NCI-H1417 (cell line): ENCODE data around the gene AP1S1.
A peak's percentile ranks its signal among the peaks of the same experiment; 100 is the strongest.
"Not testable (repeated sequence)": the region's sequence is repeated elsewhere in the genome, so short reads cannot be mapped to it uniquely, and the experiment has no call there.

Source experiments
- DNase-seq, 3 experiments: peaks; one replicate each; lab custom pipeline; 2025; lab: John Stamatoyannopoulos, UW

Gene AP1S1

GRCh38 chr7:101171442-101171837, 17.2 kb downstream of the AP1S1 start:
- DNase-seq: peak in 1 of 3 experiments; percentile 57

- peak; percentile 74 to 83 (median 78) for DNase-seq
These were observed 18.0 kb downstream of the AP1S1 start for GRCh38 chr7:101172005-101172853.

- peak; percentile 51 to 84 (median 80) for DNase-seq
These were observed 18.8 kb downstream of the AP1S1 start for GRCh38 chr7:101172854-101173751.

GRCh38 chr7:101173752-101174244, 19.5 kb downstream of the AP1S1 start:
- peak; percentile 34 to 74 (median 63) for DNase-seq

DNA sequence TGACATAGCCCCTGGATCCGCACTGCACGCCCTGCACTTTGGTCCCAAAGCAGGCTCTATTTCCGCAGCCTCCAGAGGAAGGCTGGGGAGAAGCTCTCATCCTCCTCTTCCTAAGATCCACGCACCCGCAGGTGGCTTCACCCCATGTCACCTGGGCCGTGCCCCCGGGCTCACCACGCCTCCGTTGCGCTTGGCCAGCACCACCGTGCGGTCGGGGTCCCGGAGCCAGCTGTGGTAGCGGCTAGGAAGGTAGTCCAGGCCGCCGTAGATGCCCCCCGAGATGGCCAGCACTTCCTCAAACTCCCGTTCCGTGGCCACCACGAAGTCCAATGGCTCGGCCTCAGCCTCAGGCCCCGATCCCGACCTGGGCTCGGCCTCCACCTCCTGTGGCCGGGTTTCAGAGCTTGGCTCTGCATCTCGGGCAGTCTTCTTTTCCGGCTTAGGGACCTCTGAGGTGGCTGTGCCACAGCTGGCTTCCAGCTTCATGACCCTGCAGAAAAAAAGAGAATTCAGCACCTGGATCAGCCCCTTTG, 20.1 kb downstream of the AP1S1 start:
- DNase-seq: no peak

- DNase-seq: no peak
These were observed 21.4 kb downstream of the AP1S1 start for GRCh38 chr7:101175664-101176063.

- DNase-seq: no peak
These were observed 23.4 kb downstream of the AP1S1 start for GRCh38 chr7:101177644-101178043.

GRCh38 chr7:101179117-101179516, 24.8 kb downstream of the AP1S1 start:
- DNase-seq: peak; percentile 66 to 87 (median 82)

GRCh38 chr7:101179713-101180112, 25.4 kb downstream of the AP1S1 start:
- peak; percentile 37 to 66 (median 59) for DNase-seq

DNA sequence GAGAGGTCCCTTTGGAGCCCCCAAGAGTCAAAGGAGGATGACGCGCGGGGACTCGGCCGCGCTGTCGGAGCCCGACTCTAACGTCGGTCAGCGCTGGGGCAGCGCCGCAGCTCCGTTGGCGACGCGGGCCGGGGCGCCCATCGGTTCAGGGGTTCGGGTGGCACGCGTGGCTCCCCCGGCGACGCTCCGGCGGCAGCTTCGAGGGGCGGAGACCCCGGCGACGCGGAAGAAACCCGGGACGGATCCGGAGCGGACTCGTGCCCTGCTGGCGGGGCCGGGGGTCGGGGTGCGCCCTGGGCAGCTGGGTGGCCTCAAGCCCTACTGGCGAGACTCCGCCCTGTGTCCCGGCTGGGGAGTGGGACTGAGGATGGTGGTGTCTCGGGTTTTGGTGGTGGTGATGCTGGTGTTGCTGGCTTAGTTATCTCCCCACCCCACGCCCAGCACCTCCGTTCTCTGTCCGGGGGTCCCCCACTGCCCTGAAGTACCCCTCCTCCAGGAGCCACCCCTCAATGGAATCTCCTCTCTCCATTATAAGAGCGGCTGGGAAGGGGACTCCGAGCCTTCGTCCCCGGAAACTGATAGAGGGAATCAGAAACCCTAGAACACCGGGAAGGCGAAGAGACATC, 26.0 kb downstream of the AP1S1 start, which contains the start of gene NAT16:
NAT16 (minus strand) TSS at position 164 of the 626 bp plus-strand sequence. CDS start 5,486 bp downstream, outside the sequence.
- peak; percentile 36 to 66 (median 48) for DNase-seq

DNA sequence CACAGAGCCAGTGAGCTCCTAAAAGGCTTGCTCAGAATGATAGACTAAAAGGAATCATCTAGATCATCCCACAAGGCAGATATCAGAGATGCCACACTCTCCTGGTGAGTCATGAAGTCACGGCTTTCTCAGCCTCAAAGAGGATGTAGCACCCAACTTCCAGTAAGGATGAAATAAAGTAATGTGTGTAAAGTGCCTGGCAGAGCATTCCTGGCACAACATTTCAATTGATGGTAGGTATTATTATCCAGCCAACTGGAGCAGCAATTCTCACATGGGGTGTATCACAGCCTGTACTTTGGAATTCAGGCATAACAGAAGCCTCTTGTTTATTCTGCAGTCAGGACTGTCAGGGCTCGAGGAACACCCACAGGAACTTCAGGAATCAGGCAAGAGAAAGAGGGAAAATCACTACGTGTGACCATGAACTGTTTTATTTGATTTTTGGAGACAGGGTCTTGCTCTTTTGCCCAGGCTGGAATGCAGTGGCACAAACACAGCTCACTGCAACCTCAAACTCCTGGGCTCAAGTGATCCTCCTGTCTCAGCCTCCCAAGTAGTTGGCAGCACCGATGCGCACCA, 31.1 kb downstream of the AP1S1 start:
- no peak for DNase-seq

- no peak for DNase-seq
These were observed 31.9 kb downstream of the AP1S1 start for GRCh38 chr7:101186194-101186593.

- DNase-seq: no peak
These were observed 32.7 kb downstream of the AP1S1 start for GRCh38 chr7:101186844-101187428.

GRCh38 chr7:101189109-101189508, 34.8 kb downstream of the AP1S1 start:
- no peak for DNase-seq

GRCh38 chr7:101195884-101196283, 41.6 kb downstream of the AP1S1 start:
- DNase-seq: no peak

GRCh38 chr7:101197991-101198390, 43.7 kb downstream of the AP1S1 start:
- DNase-seq: no peak

GRCh38 chr7:101198476-101198875, 44.2 kb downstream of the AP1S1 start:
- no peak for DNase-seq

DNA sequence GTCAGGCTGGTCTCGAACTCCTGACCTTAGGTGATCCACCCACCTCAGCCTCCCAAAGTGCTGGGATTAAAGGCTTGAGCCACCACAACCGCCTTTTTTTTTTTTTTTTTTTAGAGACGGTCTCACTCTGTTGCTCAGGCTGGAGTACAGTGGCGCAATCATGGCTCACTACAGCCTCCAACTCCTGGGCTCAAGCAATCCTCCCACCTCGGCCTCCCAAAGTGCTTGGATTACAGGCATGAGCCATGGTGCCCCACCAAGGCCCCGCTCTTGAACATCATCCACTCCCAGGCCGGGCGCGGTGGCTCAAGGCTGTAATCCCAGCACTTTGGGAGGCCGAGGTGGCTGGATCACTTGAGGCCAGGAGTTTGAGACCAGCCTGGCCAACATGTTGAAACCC, 45.2 kb downstream of the AP1S1 start:
- not testable (repeated sequence) for DNase-seq

DNA sequence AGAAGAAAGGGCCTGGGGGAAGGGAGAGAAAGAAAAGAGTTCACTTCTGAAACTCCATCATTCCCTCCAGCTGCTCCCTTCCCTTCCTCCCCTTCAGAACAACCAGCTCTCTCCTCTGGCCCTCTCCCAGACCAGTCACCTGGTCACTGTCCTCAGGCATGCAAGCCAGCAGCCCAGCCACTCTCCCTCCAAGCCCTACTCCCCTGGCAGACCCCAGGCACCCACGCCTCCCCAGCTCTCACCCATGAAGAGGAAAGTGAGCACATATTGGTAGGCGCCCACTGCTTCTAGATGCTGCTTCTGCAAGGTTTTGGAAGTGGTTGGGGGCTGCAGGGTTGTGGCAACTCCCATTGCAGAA, 46.2 kb downstream of the AP1S1 start:
- DNase-seq: no peak

- DNase-seq: no peak
These were observed 46.8 kb downstream of the AP1S1 start, which contains the start of gene MOGAT3 for GRCh38 chr7:101200862-101201599. TSS of gene MOGAT3 (minus strand) at chr7:101201036. CDS start at chr7:101200854, 182 bp downstream.
